ENCODE data around the gene ANKRD12. TPM values are rescaled to one million over a fixed set of nuclear protein-coding genes. Genes with fewer than 3 reads are reported as not detected.

ANKRD12 gene
- total and polyA plus RNA-seq, 10 of the 15 experiments (the other 5 are each of a cell fraction or from before 2014, with no cell fraction given) = 5.9 to 45.7 (median 20.2) TPM

- TF ChIP-seq POU2F2 (IDR thresholded peaks at IDR 0.05; ENCODE audit: borderline replicate concordance, low read depth, low read length) = no peak
- TF ChIP-seq, protein P1, sequence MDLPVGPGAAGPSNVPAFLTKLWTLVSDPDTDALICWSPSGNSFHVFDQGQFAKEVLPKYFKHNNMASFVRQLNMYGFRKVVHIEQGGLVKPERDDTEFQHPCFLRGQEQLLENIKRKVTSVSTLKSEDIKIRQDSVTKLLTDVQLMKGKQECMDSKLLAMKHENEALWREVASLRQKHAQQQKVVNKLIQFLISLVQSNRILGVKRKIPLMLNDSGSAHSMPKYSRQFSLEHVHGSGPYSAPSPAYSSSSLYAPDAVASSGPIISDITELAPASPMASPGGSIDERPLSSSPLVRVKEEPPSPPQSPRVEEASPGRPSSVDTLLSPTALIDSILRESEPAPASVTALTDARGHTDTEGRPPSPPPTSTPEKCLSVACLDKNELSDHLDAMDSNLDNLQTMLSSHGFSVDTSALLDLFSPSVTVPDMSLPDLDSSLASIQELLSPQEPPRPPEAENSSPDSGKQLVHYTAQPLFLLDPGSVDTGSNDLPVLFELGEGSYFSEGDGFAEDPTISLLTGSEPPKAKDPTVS (IDR thresholded peaks at IDR 0.05; ENCODE audit: low read depth, low read length) = no peak
- TF ChIP-seq PAX5 (IDR thresholded peaks at IDR 0.05; ENCODE audit: borderline replicate concordance, low read depth, low read length) = no peak
- TF ChIP-seq EZH2 (IDR thresholded peaks at IDR 0.05; ENCODE audit: borderline replicate concordance, control insufficient read depth, low read depth, low read length) = no peak
- TF ChIP-seq GATAD2B (conservative IDR thresholded peaks at IDR 0.05; ENCODE audit: low read depth) = no peak
- no peak for TF ChIP-seq CBFB (IDR thresholded peaks at IDR 0.05; ENCODE audit: low read depth)
- no peak for TF ChIP-seq RBBP5 (conservative IDR thresholded peaks at IDR 0.05)
- no peak for TF ChIP-seq CBX5 (IDR thresholded peaks at IDR 0.05; ENCODE audit: low read depth)
- TF ChIP-seq EGR1 (IDR thresholded peaks at IDR 0.05; ENCODE audit: borderline replicate concordance in 1 of 2, low read depth in 2 of 2, low read length in 2 of 2) = no peak
- TF ChIP-seq ZNF24 (IDR thresholded peaks at IDR 0.05) = no peak
- no peak for TF ChIP-seq YY1 (IDR thresholded peaks at IDR 0.05; ENCODE audit: low read depth, low read length)
These were observed 97.3 kb downstream of the ANKRD12 start (continued) for GRCh38 chr18:9233771-9234440.

DNA sequence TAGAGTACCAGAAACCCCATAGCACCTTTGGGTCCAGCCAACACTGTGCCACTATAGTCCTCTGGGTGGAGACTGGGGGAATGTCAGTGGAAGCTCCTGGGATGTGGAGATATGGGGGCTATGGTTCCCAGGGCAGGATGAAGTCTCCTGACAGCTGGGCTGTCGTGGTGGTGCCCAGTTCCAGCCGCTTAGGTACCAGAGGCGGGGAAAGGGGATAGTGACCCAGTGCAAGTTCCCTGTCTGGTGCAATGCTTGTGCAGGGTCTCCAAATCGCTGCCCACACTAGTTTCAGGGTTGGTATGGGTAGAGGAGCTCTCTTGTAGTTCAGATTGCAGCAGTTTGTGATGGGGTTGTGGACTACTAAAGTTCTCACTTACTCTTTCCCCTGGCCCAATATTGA is 97.9 kb downstream of the ANKRD12 start:
- WGBS (ENCODE audit: insufficient coverage, insufficient replicate concordance, low lambda C conversion rate, missing lambda C conversion rate) = 100% methylated on average over 4 of the region's 4 CpGs
- SMC1A ChIA-PET (ENCODE audit: uncharacterized antibody, unreplicated experiment) = no interaction called here
- TF ChIP-seq TCF7 (IDR thresholded peaks at IDR 0.05; ENCODE audit: borderline replicate concordance) (no peak), ZBTB11 (CRISPR knock-in tag; IDR thresholded peaks at IDR 0.05) (no peak), CHD4 (IDR thresholded peaks at IDR 0.05) (no peak)
- TF ChIP-seq, protein P2, sequence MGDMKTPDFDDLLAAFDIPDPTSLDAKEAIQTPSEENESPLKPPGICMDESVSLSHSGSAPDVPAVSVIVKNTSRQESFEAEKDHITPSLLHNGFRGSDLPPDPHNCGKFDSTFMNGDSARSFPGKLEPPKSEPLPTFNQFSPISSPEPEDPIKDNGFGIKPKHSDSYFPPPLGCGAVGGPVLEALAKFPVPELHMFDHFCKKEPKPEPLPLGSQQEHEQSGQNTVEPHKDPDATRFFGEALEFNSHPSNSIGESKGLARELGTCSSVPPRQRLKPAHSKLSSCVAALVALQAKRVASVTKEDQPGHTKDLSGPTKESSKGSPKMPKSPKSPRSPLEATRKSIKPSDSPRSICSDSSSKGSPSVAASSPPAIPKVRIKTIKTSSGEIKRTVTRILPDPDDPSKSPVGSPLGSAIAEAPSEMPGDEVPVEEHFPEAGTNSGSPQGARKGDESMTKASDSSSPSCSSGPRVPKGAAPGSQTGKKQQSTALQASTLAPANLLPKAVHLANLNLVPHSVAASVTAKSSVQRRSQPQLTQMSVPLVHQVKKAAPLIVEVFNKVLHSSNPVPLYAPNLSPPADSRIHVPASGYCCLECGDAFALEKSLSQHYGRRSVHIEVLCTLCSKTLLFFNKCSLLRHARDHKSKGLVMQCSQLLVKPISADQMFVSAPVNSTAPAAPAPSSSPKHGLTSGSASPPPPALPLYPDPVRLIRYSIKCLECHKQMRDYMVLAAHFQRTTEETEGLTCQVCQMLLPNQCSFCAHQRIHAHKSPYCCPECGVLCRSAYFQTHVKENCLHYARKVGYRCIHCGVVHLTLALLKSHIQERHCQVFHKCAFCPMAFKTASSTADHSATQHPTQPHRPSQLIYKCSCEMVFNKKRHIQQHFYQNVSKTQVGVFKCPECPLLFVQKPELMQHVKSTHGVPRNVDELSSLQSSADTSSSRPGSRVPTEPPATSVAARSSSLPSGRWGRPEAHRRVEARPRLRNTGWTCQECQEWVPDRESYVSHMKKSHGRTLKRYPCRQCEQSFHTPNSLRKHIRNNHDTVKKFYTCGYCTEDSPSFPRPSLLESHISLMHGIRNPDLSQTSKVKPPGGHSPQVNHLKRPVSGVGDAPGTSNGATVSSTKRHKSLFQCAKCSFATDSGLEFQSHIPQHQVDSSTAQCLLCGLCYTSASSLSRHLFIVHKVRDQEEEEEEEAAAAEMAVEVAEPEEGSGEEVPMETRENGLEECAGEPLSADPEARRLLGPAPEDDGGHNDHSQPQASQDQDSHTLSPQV (IDR thresholded peaks at IDR 0.05) = no peak

More for the DNA sequence above, 97.9 kb downstream of the ANKRD12 start:
- CTCF ChIA-PET = no interaction called here
- intact Hi-C loops (cut with micrococcal nuclease; ENCODE audit: unreplicated experiment) (no loop called here), in situ Hi-C loops (cut with MboI) (no loop called here)
- no TSS peak for BruUV-seq (replicated peaks)
- DNase-seq (ENCODE audit: low read depth, low spot score) (no peak), FAIRE-seq (no peak), ATAC-seq (no peak)
- H4K20me1 ChIP-seq (ENCODE audit: control insufficient read depth, insufficient read depth) = no peaks in the 10 kb centered on the region
- H3K9ac ChIP-seq (ENCODE audit: control insufficient read depth, insufficient read depth, low read length) = no peak overlapping the region
- H3K79me2 ChIP-seq (ENCODE audit: control insufficient read depth, insufficient read depth, low read length) = no peaks in the 10 kb centered on the region; the same call in none of the 2 replicates
- no peak overlapping the region for H3K4me3 ChIP-seq
- RAD21 ChIA-PET (ENCODE audit: unreplicated experiment) = no interaction called here
- H2AFZ ChIP-seq (ENCODE audit: control insufficient read depth, low read depth, low read length) = no peak overlapping the region
- peaks cover 14% of the 10 kb centered on the region; the same call in 2 of the 3 replicates for H3K9me3 ChIP-seq (replicated peaks; ENCODE audit: control insufficient read depth, insufficient read depth, low read length)
- POLR2A ChIA-PET = no interaction called here
- no peaks in the 10 kb centered on the region for H3K27me3 ChIP-seq (replicated peaks in 1 of 2; ENCODE audit: control insufficient read depth in 2 of 2, insufficient read depth in 2 of 2, low read length in 1 of 2)
- H3K27ac ChIP-seq (ENCODE audit: control insufficient read depth, insufficient read depth) = no peak overlapping the region
- no peaks in the 10 kb centered on the region for H3K4me1 ChIP-seq (ENCODE audit: control insufficient read depth, insufficient read depth, low read length)
- H3K36me3 ChIP-seq (ENCODE audit: control insufficient read depth in 2 of 2, insufficient read depth in 2 of 2, low read length in 1 of 2) = peaks cover 8 to 26% of the 10 kb centered on the region in 2 experiments
- no peak overlapping the region for H3K4me2 ChIP-seq (ENCODE audit: control insufficient read depth, insufficient read depth)

All from GM12878 (cell line).